Measurements from ENCODE around the gene RNF225. TPM values are rescaled to one million over a fixed set of nuclear protein-coding genes. Genes with fewer than 3 reads are reported as not detected.

RNF225 gene
- total RNA-seq, 4 donors from 2014 or later = not detected

Small RNA genes lying within 50 kb of the gene (small RNA-seq; reads per million reads assigned to genes)
- gene MIR4754 (not detected), gene RNA5SP473 (not detected)

Other genes starting within 250 kb of the RNF225 start
- 1 to 10 TPM; 7.5 to 8.3 (median 7.9) TPM for gene ZNF329, start 244.9 kb upstream of the RNF225 start, total RNA-seq
- gene ZNF274, start 212.6 kb upstream of the RNF225 start, total RNA-seq = 10 to 100 TPM; 17.0 to 25.5 (median 20.3) TPM
- gene ZNF544, start 166.7 kb upstream of the RNF225 start, total RNA-seq = 10 to 100 TPM in 3 of 4 donors, 1 to 10 TPM in 1; 8.7 to 19.6 (median 13.9) TPM
- 1 to 10 TPM; 4.6 to 7.9 (median 4.9) TPM for gene ZNF8, start 116.7 kb upstream of the RNF225 start, total RNA-seq
- gene ERVK3-1, start 90.3 kb upstream of the RNF225 start, total RNA-seq = 10 to 100 TPM; 39.2 to 42.2 (median 40.5) TPM
- 1 to 10 TPM; 2.2 to 3.4 (median 2.6) TPM for gene ZSCAN22, start 68.7 kb upstream of the RNF225 start, total RNA-seq
- gene A1BG, start 42.2 kb upstream of the RNF225 start, total RNA-seq = 10 to 100 TPM in 3 of 4 donors, 1 to 10 TPM in 1; 6.8 to 60.5 (median 11.8) TPM
- 1 to 10 TPM in 1 of 4 donors, under 1 TPM in 2, not detected in 1; 0.51 to 4.1 (median 0.88) TPM for gene ZNF497, start 32.9 kb upstream of the RNF225 start, total RNA-seq
- 1 to 10 TPM in 3 of 4 donors, under 1 TPM in 1; 0.65 to 3.2 (median 1.3) TPM for gene ZNF837, start 14.6 kb upstream of the RNF225 start, total RNA-seq
- gene RPS5, start 8.4 kb upstream of the RNF225 start, total RNA-seq = 1,000 to 10,000 TPM in 3 of 4 donors, 100 to 1,000 TPM in 1; 904 to 1,484 (median 1,230) TPM
- 1 to 10 TPM; 4.7 to 9.5 (median 8.4) TPM for gene ZNF584, start 13.0 kb downstream of the RNF225 start, total RNA-seq
- gene ZNF132, start 44.5 kb downstream of the RNF225 start, total RNA-seq = 1 to 10 TPM; 3.6 to 6.6 (median 5.2) TPM
- 1 to 10 TPM; 2.9 to 8.5 (median 5.1) TPM for gene ZNF324B, start 56.0 kb downstream of the RNF225 start, total RNA-seq
- 10 to 100 TPM in 1 of 4 donors, 1 to 10 TPM in 3; 4.9 to 11.7 (median 8.6) TPM for gene ZNF324, start 71.4 kb downstream of the RNF225 start, total RNA-seq
- gene ZNF446, start 80.7 kb downstream of the RNF225 start, total RNA-seq = 10 to 100 TPM in 1 of 4 donors, 1 to 10 TPM in 3; 9.0 to 16.4 (median 9.4) TPM
- 10 to 100 TPM in 1 of 4 donors, 1 to 10 TPM in 3; 4.2 to 13.4 (median 7.2) TPM for gene SLC27A5, start 116.3 kb downstream of the RNF225 start, total RNA-seq
- 10 to 100 TPM in 1 of 4 donors, 1 to 10 TPM in 3; 5.5 to 10.2 (median 6.2) TPM for gene ZBTB45, start 124.2 kb downstream of the RNF225 start, total RNA-seq
- gene TRIM28, start 148.4 kb downstream of the RNF225 start, total RNA-seq = 100 to 1,000 TPM in 2 of 4 donors, 10 to 100 TPM in 2; 87.9 to 163 (median 119) TPM
- 100 to 1,000 TPM in 2 of 4 donors, 10 to 100 TPM in 2; 96.8 to 133 (median 106) TPM for gene CHMP2A, start 159.4 kb downstream of the RNF225 start, total RNA-seq
- 10 to 100 TPM; 16.3 to 31.8 (median 20.6) TPM for gene UBE2M, start 163.0 kb downstream of the RNF225 start, total RNA-seq
- 10 to 100 TPM; 12.9 to 24.1 (median 17.2) TPM for gene MZF1, start 177.7 kb downstream of the RNF225 start, total RNA-seq